ENCODE data around the gene TOP1.

The TOP1 gene

GRCh38 chr20:41028359-41029149 lies at the start of gene TOP1:
TOP1 (plus strand) TSS chr20:41028822; CDS start chr20:41029068, 246 bp downstream.
- peak; percentile 100 for DNase-seq (ENCODE audit: low read depth, low spot score)

DNA sequence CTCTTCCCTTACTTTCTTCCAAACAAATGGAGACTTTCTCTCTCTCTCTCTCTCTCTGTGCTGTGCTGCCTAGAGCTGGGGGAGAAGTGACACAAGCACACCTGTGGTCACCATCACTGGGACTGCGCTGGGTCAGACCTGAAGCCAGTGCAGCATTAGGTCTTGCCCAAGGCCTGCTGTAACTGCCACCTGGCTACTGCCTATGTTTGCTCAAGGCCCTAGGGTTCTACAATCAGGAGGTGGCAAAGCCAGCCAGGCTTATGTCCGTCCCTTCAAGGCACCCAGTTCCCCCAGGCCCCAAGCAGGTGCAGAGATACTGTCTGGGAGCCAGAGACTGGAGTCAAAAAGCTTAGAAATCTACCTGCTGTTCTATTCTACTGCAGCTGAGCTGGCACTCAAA lies 49.4 kb upstream of the TOP1 start:
- DNase-seq (ENCODE audit: low read depth, low spot score): no peak

DNA sequence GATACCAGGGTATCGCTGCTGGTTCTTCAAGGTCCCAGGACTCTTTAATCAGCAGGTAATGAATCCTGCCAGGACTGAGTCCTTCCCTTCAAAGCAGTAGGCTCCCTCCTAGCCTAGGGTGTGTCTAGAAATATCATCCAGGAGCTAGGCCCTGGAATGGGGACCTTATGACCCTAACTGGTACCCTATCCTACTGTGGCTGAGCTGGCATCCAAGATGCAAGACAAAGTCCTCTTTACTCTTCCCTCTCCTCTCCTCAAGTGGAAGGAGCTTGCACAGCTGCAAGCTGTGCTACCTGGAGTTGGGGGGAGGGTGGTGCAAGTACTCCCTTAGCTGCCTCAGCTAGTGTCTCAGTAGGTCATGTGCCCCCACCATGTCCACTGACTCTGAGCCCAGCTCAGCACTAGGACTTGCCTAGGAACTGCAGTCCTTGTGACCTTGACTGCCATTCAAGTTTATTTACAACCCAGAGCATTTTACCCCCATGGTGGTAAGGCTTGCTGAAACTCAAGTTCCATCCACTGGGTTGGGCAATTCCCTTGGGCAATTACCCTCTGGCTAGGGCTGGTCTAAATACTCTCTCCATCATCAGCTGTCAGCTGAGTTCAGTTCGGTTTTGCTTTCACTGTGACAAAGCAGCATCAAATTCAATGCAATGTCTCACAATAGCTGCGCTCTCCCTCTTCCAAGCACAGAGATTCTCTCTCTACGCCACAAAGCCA lies 48.4 kb upstream of the TOP1 start:
- no peak for DNase-seq (ENCODE audit: low read depth, low spot score)

GRCh38 chr20:40980828-40981310 lies 47.8 kb upstream of the TOP1 start:
- DNase-seq (ENCODE audit: low read depth, low spot score): no peak

GRCh38 chr20:40982415-40983145 lies 46.0 kb upstream of the TOP1 start:
- DNase-seq (ENCODE audit: low read depth, low spot score): no peak

DNA sequence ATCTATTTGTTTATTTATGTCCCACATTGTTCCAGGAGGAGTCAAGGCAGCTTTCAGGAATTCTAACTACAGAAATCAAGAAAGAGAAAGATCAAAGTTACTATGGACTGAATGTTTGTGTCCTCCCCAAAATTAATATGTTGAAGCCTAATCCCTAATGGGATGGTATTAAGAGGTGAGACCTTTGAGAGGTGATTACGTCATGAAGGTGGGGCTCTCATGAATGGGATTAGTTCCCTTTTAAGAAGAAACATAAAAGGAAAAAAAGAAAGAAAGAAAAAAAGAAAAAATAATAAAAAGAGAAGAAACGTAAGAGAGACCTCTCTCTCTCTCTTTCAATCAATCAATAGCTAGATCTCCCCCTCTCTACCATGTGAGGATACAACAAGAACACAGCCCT lies 44.7 kb upstream of the TOP1 start:
- DNase-seq (ENCODE audit: low read depth, low spot score): no peak

DNA sequence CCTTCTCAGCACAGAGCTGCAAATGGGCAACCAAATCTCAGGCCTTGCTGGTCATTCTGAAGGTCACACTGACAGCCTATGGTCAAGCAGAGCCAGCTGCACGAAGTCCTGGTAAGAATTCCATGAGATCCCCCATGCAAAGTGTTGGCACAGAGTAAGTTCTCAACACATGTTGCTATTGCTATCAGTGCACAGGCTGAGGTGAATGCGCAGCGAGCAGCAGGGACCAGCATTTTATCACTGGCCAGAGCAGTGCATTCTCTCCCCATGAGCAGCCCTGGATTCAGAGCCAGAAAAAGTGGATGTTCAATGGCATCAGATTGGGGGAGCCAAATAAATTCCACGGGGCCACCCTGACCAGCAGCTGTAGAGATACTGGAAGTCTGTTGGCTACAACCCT lies 44.1 kb upstream of the TOP1 start:
- no peak for DNase-seq (ENCODE audit: low read depth, low spot score)

- DNase-seq (ENCODE audit: low read depth, low spot score): no peak
Measured at GRCh38 chr20:40986774-40987173, 41.8 kb upstream of the TOP1 start.

- peak; percentile 94 for DNase-seq (ENCODE audit: low read depth, low spot score)
Measured at GRCh38 chr20:40990542-40991120, 38.0 kb upstream of the TOP1 start.

- DNase-seq (ENCODE audit: low read depth, low spot score): no peak
Measured at GRCh38 chr20:40991181-40991889, 37.3 kb upstream of the TOP1 start.

DNA sequence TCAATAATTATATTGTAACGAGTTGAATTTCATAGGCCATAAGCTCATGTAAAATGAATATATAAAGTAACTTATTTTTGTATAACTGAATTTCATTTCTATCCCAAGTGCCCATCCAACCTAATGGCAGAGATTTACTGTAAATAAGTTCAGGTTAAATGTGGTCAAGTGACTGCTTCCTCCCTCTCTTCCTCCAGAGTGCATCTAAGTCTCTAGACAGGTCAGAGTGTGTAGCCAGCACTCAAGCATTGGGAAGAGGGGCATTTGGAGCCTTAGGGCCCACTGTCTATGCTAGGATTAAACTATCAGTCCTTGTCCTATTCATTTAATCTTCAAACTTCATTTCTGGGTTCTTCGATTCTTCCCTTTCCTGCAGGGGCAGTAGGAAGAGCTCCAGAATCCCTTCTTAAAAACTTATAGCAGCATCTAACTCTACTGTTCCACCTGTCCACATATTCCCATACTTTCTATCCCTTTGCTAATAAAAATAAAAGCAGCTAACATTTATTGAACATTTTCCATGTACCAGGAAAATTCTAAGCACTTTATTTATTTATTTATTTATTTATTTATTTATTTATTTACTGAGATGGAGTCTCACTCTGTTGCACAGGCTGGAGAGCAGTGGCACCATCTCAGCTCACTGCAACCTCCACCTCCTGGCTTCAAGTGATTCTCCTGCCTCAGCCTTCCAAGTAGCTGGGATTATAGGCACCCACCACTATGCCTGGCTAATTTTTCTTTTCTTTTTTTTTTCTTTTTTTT lies 36.1 kb upstream of the TOP1 start:
- no peak for DNase-seq (ENCODE audit: low read depth, low spot score)

- DNase-seq (ENCODE audit: low read depth, low spot score): no peak
Measured at GRCh38 chr20:40993794-40994540, 34.7 kb upstream of the TOP1 start.

DNA sequence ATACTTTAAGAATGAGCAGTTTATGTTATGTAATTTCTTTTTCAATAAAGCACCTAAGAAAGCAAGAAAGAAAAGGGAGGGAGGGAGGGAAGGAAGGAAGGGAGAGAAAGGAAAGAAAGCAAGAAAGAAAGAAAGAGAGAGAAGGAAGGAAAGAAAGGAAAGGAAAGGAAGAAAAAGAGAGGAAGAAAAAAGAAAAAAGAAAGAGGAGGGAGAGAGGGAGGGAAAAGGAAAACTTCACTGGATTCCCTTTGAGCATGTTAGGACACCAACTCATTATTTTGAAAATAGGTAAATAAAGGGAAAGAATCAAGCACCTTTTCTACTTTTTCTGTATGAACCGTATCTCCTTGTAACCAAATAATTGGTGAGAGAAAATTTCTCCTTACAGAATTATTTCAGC lies 32.3 kb upstream of the TOP1 start:
- DNase-seq (ENCODE audit: low read depth, low spot score): no peak

GRCh38 chr20:40997116-40997515 lies 31.5 kb upstream of the TOP1 start:
- peak; percentile 17 for DNase-seq (ENCODE audit: low read depth, low spot score)

- DNase-seq (ENCODE audit: low read depth, low spot score): no peak
Measured at GRCh38 chr20:40999841-41000240, 28.8 kb upstream of the TOP1 start.

- no peak for DNase-seq (ENCODE audit: low read depth, low spot score)
Measured at GRCh38 chr20:41000628-41001027, 28.0 kb upstream of the TOP1 start.

DNA sequence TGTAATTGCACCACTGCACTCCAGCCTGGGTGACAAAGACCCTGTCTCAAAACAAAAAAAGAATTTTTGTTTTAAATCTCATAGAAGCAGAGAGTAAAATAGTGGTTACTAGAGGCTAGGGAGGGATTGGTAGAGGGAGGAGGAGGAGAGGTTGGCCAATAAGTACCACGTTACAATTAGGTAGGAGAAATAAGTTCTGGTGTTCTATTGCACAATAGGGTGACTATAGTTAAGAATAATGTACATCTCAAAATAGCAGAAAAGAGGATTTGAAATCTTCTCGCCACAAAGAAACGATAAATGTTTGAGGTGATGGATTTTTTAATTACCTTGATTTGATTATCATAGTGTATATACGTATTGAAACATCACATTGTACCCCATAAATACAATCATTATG lies 27.1 kb upstream of the TOP1 start:
- no peak for DNase-seq (ENCODE audit: low read depth, low spot score)

GRCh38 chr20:41002842-41003142 lies 25.8 kb upstream of the TOP1 start:
- no peak for DNase-seq (ENCODE audit: low read depth, low spot score)

- DNase-seq (ENCODE audit: low read depth, low spot score): peak; percentile 94
Measured at GRCh38 chr20:41003143-41003935, 25.3 kb upstream of the TOP1 start.

Data from astrocyte of the hippocampus (primary cell).